Stimulated activated CD4-positive, alpha-beta T cell treated with anti-CD3 and anti-CD28 coated beads, Interleukin-12 subunit alpha, Interleukin-12 subunit beta, amount 100 ng/mL, for 24 hours (primary cell): ENCODE results near the gene ZNF14.
"Not testable (repeated sequence)": the region's sequence is repeated elsewhere in the genome, so short reads cannot be mapped to it uniquely, and the experiment has no call there.

Source experiments
- DNase-seq, 2 experiments: peaks; one replicate each; pipeline ENCODE4 v3.0.0-alpha.2; 2020; ENCODE audit warnings: low read depth in 2 of 2

The ZNF14 gene

GRCh38 chr19:19732579-19733501, at the start of gene ZNF14:
Gene ZNF14, minus strand, starts transcription at chr19:19733112. Its CDS starts 154 bp downstream, at chr19:19732958.
- peak; percentile 86 to 92 for DNase-seq

GRCh38 chr19:19781791-19782190, 48.9 kb upstream of the ZNF14 start:
- not testable (repeated sequence) for DNase-seq

- no peak for DNase-seq
These were observed 45.8 kb upstream of the ZNF14 start for GRCh38 chr19:19778666-19779065.

- DNase-seq, result no peak
These were observed 44.8 kb upstream of the ZNF14 start for GRCh38 chr19:19777692-19778091.

GRCh38 chr19:19776206-19777008, 43.5 kb upstream of the ZNF14 start:
- DNase-seq, result peak; percentile 86 to 91

GRCh38 chr19:19775891-19776205, 42.9 kb upstream of the ZNF14 start:
- no peak for DNase-seq

- DNase-seq, result no peak
These were observed 41.6 kb upstream of the ZNF14 start for GRCh38 chr19:19774354-19775033.

GRCh38 chr19:19771963-19772362, 39.1 kb upstream of the ZNF14 start:
- DNase-seq, result not testable (repeated sequence)

GRCh38 chr19:19769971-19770370, 37.1 kb upstream of the ZNF14 start:
- not testable (repeated sequence) for DNase-seq

- no peak for DNase-seq
These were observed 25.3 kb upstream of the ZNF14 start for GRCh38 chr19:19758164-19758563.

GRCh38 chr19:19752760-19753403, 20.0 kb upstream of the ZNF14 start:
- no peak for DNase-seq

- DNase-seq, result no peak
These were observed 18.9 kb upstream of the ZNF14 start for GRCh38 chr19:19751846-19752245.

- no peak for DNase-seq
These were observed 18.2 kb upstream of the ZNF14 start for GRCh38 chr19:19750842-19751790.

- DNase-seq, result no peak
These were observed 17.3 kb upstream of the ZNF14 start for GRCh38 chr19:19749908-19750841.

- DNase-seq, result no peak
These were observed 16.4 kb upstream of the ZNF14 start for GRCh38 chr19:19749117-19749907.

GRCh38 chr19:19748249-19748938, 15.5 kb upstream of the ZNF14 start:
- DNase-seq, result no peak

- DNase-seq, result no peak
These were observed 14.7 kb upstream of the ZNF14 start for GRCh38 chr19:19747357-19748220.
